Measurements from ENCODE around the gene BEND6.

- no peak for TF ChIP-seq CTCF (IDR thresholded peaks at IDR 0.05)
- TF ChIP-seq POLR2AphosphoS5 (IDR thresholded peaks at IDR 0.05; ENCODE audit: low read depth, low read length), result no peak
- TF ChIP-seq RAD21 (IDR thresholded peaks at IDR 0.05; ENCODE audit: low read length), result no peak
- no peak for TF ChIP-seq TAF1 (IDR thresholded peaks at IDR 0.05; ENCODE audit: borderline replicate concordance, low read depth, low read length)
- no peak for TF ChIP-seq MAX (IDR thresholded peaks at IDR 0.05; ENCODE audit: low read depth)
These were observed 72.4 kb downstream of the BEND6 start for GRCh38 chr6:57027301-57027700.
